Choroid plexus epithelial cell (primary cell): Measurements from ENCODE around the gene CHD5.

Source experiments
- DNase-seq: peaks from one replicate; pipeline ENCODE4 v3.0.0-alpha.2; 2010; ENCODE audit warnings: low read depth
- H3K4me3 ChIP-seq: 2 replicates; pipeline ENCODE4 v1.5.1; 2011; ENCODE audit warnings: low read depth, mild to moderate bottlenecking, control low read depth, low read length, moderate library complexity
- CTCF ChIP-seq: conservative IDR thresholded peaks from 2 replicates; pipeline ENCODE4 v1.5.1; 2011; ENCODE audit warnings: low read depth, mild to moderate bottlenecking, control low read depth, inconsistent platforms, low read length, moderate library complexity

Gene CHD5

DNA sequence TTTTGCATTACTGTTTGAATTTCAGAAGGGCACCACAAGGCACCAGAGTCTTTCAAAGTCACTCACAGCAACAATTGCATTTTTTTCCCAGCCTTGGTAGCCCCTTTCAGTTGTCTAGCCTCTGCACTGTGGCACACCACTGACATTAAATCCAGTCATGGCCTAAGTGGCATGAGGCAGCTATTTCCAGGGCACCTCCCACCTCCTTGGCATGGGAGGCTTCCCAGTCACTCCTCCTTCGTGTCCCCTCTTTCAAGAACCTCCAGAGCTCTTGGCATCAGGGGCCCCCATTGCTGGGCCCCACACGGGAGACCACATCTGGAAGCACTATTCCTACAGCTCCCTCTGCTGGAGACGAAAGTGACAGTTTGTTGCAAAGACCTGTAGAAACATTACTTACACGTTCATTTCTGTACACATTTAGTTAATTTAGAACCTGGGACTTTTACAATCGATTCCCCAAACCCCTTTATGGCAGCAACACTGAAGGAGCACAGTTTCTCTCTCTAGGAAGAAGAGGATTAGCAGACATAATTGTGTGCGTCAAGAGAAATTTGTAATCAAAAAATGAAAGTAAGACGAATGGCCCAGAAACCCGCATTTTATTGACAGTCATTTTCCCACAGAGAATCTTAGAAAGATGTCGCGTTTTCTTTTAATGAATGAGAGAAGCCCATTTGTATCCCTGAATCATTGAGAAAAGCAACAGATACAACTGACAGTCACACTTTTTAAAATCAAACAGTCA is 5.7 kb upstream of the CHD5 start:
- peak; percentile 76 for TF ChIP-seq CTCF
- H3K4me3 ChIP-seq: no peak overlapping the region
- DNase-seq: peak; percentile 67

DNA sequence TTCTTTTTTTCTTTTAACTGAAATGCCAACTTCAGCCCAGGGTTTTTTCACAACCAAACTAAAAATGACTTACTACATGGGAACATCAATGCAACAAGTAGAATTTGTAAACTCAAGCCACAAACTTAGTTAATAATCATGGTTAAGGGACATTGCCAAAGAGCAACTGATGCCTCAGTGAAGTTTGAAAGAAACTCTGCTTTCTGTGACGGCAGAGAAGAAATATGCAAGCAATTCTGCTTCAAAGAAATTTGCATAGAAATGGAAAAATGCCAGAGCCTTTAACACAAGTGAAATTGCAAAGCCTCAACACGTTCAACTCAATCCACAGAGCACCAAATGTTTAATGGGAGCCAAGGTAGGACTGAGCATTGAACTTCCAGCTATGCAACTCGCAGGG is 5.0 kb upstream of the CHD5 start:
- no peak overlapping the region for H3K4me3 ChIP-seq
- TF ChIP-seq CTCF: no peak
- peak; percentile 86 for DNase-seq

DNA sequence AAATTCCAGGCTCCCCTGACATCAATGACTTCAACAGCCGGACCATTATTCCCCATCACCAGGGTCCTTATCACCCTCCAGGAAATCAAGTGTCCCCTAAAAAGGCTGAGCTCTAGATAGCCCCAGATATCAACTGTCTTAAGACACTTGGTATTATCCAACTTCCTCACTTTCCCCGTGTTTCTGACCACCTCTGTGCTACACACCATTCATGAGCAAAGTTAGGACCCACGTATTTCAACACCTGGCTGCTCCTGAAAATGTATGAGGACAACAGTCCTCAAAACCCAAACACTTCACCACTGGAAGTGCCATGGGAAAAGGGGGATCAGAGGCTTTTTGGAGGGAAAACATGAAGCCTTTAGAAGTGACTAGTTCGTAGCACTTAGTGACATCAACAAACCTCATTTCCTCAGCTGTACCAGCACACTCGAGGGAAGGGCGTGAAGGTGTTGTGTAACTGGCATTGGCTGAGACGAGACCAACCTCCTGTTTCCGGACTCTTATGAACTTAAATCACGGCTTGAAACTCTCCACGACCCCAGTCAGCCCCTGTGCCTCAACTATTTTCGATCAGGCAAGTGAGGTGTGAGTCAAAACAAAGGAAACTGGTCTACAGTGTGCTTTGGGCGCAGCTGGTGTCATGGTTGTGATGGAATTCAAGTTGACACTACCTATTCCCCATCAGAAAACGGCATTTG is 4.1 kb upstream of the CHD5 start:
- no peak for TF ChIP-seq CTCF
- no peak overlapping the region for H3K4me3 ChIP-seq
- no peak for DNase-seq

DNA sequence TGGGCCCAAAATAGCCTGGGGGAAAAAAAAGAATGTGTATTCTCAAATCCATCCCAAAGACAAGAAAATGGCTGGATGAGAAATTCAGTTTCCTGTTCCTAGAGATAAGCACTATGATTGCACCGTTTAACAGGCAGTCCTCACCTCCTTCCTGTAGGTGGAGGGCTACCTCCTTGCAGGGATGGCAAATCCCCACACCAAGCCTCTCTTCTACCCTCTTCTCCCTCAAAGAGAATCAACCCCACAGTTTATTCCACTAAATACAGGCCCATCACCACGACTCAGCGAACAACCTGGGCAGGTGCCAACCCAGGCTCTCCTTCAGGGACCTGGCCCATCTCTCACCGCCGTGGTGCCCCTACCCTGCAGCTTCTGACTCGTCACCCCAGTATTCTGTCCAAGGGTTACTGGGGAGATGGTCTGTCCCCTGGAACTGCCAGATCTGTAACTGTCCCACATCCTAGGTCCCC is 3.4 kb upstream of the CHD5 start:
- no peak for DNase-seq
- peak; percentile 28 for TF ChIP-seq CTCF
- no peak overlapping the region for H3K4me3 ChIP-seq

GRCh38 chr1:6181347-6181770 is 1.2 kb upstream of the CHD5 start:
- no peak for DNase-seq
- no peak overlapping the region for H3K4me3 ChIP-seq
- no peak for TF ChIP-seq CTCF

DNA sequence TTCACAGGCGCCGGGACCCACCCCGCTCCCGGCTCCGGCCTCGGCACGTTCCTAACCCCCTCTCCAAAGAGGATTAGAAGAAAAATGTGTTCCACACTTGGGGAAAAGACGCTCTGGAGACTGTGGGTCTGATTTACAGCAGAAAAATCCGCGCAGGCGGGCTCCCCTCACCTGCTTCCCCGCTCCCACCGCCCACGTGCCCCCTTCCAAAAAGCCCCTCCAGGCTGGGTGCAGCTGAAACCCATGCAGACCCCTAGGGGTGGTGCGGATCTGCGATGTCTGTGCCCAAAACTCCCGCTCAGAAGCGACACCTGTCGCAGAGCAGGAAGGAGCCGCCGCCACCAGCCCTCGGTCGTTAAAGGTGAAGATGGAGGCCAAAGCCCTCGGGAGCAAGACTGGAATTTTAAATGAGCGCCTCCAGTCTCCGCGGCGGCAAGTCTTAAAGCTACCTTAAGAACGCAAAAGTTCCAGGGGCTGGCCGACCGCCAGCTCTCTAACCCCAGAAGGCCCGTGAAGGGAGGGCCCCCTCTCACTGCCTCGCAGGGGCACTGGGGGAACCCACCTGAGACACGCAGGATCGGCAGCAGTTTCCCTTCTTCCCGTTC is 688 bp upstream of the CHD5 start:
- no peak for DNase-seq
- no peak for TF ChIP-seq CTCF
- H3K4me3 ChIP-seq: no peak overlapping the region
